Measurements from ENCODE around the gene SELENOO.
A peak's percentile ranks its signal among the peaks of the same experiment; 100 is the strongest.

Gene SELENOO

GRCh38 chr22:50185375-50186087, 15.3 kb upstream of the SELENOO start, which contains the start of gene TRABD:
TRABD (plus strand) TSS chr22:50185913; CDS start chr22:50193061, 7,148 bp downstream.
- DNase-seq, result peak; percentile 91

- DNase-seq, result no peak
These were observed 14.6 kb upstream of the SELENOO start for GRCh38 chr22:50186181-50186714.

GRCh38 chr22:50186761-50187523, 13.9 kb upstream of the SELENOO start:
- DNase-seq, result peak; percentile 36 to 38

- no peak for DNase-seq
These were observed 12.5 kb upstream of the SELENOO start for GRCh38 chr22:50188356-50188755.

- no peak for DNase-seq
These were observed 11.5 kb upstream of the SELENOO start for GRCh38 chr22:50189184-50189848.

GRCh38 chr22:50189849-50190181, 11.0 kb upstream of the SELENOO start:
- DNase-seq, result peak in 1 of 2 donors; percentile 32

- peak; percentile 88 to 92 for DNase-seq
These were observed 10.4 kb upstream of the SELENOO start for GRCh38 chr22:50190182-50190940.

GRCh38 chr22:50190941-50191741, 9.7 kb upstream of the SELENOO start:
- peak; percentile 82 to 95 for DNase-seq

GRCh38 chr22:50192436-50193204, 8.2 kb upstream of the SELENOO start:
- peak; percentile 58 to 73 for DNase-seq

GRCh38 chr22:50193621-50194020, 7.2 kb upstream of the SELENOO start:
- DNase-seq, result no peak

GRCh38 chr22:50194037-50194805, 6.6 kb upstream of the SELENOO start:
- DNase-seq, result no peak

GRCh38 chr22:50196256-50196655, 4.6 kb upstream of the SELENOO start:
- DNase-seq, result no peak

GRCh38 chr22:50197000-50197800, 3.6 kb upstream of the SELENOO start:
- DNase-seq, result no peak

GRCh38 chr22:50197856-50198623, 2.8 kb upstream of the SELENOO start:
- DNase-seq, result no peak

GRCh38 chr22:50198624-50199017, 2.2 kb upstream of the SELENOO start:
- DNase-seq, result no peak

GRCh38 chr22:50199251-50199721, 1.5 kb upstream of the SELENOO start:
- no peak for DNase-seq

GRCh38 chr22:50199829-50200460, 866 bp upstream of the SELENOO start:
- DNase-seq, result no peak

Measured in CD4-positive, alpha-beta T cell treated with Interleukin-4 for 1 hour (primary cell).